DMS53 treated with DMSO at 0.1 percent for 48 hours (cell line): Measurements from ENCODE around the gene MAMSTR.
"Not testable (repeated sequence)": the region's sequence is repeated elsewhere in the genome, so short reads cannot be mapped to it uniquely, and the experiment has no call there.

ENCODE experiments used
- DNase-seq: peaks from one replicate; lab custom pipeline; 2025; ENCODE audit not compliant: unreplicated experiment; lab: John Stamatoyannopoulos, UW

MAMSTR gene

GRCh38 chr19:48720251-48720612 is 707 bp upstream of the MAMSTR start:
- no peak for DNase-seq

GRCh38 chr19:48718711-48719231 is 754 bp downstream of the MAMSTR start:
- no peak for DNase-seq

GRCh38 chr19:48718106-48718505 is 1.4 kb downstream of the MAMSTR start:
- not testable (repeated sequence) for DNase-seq

GRCh38 chr19:48716562-48717291 is 2.8 kb downstream of the MAMSTR start:
- DNase-seq: no peak

- no peak for DNase-seq
These were observed 3.8 kb downstream of the MAMSTR start for GRCh38 chr19:48715681-48716171.

GRCh38 chr19:48714759-48715675 is 4.5 kb downstream of the MAMSTR start:
- no peak for DNase-seq

- peak; percentile 99 for DNase-seq
These were observed 5.4 kb downstream of the MAMSTR start for GRCh38 chr19:48713864-48714755.

- DNase-seq: no peak
These were observed 6.3 kb downstream of the MAMSTR start for GRCh38 chr19:48713041-48713863.

GRCh38 chr19:48711106-48711662 is 8.3 kb downstream of the MAMSTR start:
- DNase-seq: no peak

GRCh38 chr19:48708471-48708870 is 11.1 kb downstream of the MAMSTR start:
- no peak for DNase-seq

- no peak for DNase-seq
These were observed 14.1 kb downstream of the MAMSTR start for GRCh38 chr19:48705431-48705830.

GRCh38 chr19:48703316-48703715 is 16.2 kb downstream of the MAMSTR start:
- no peak for DNase-seq

GRCh38 chr19:48702701-48703100 is 16.8 kb downstream of the MAMSTR start:
- no peak for DNase-seq

GRCh38 chr19:48698046-48698445 is 21.5 kb downstream of the MAMSTR start:
- no peak for DNase-seq

- DNase-seq: peak; percentile 9
These were observed 23.0 kb downstream of the MAMSTR start for GRCh38 chr19:48696353-48697010.

- peak; percentile 64 for DNase-seq
These were observed 23.7 kb downstream of the MAMSTR start, which contains the start of gene FUT2 for GRCh38 chr19:48695743-48696352. TSS of gene FUT2 (plus strand) at chr19:48695971. CDS start at chr19:48702957, 6,986 bp downstream.

- DNase-seq: not testable (repeated sequence)
These were observed 25.9 kb downstream of the MAMSTR start for GRCh38 chr19:48693629-48694028.

GRCh38 chr19:48689449-48689848 is 30.1 kb downstream of the MAMSTR start:
- DNase-seq: no peak
